GM12878 (cell line): Measurements from ENCODE around the gene LRP5. TPM values are rescaled to one million over a fixed set of nuclear protein-coding genes. Genes with fewer than 3 reads are reported as not detected.

ENCODE experiments used
- ATAC-seq: fragments of 200-7000 bp; cut with Tn5 transposase; 3 replicates; pipeline ENCODE4 v1.9.1; 2020; ENCODE audit warnings: mild to moderate bottlenecking, moderate library complexity
- BruUV-seq: library from RNA; stranded (reverse); fragments of 400-500 nt; replicated peaks from 2 replicates; lab custom pipeline; 2021; lab: Mats Ljungman, UMichigan
- CTCF ChIA-PET: fragments of 300-600 bp; sonication (Branson Sonifier 250); formaldehyde crosslinking; extraction: SDS; loops from one replicate; lab custom pipeline; 2021; ENCODE audit warnings: inconsistent platforms; lab: Yijun Ruan, JAX
- POLR2A ChIA-PET: fragments of 350-600 bp; formaldehyde crosslinking; extraction: SDS; loops from one replicate; lab custom pipeline; 2021; ENCODE audit warnings: inconsistent platforms; lab: Charles Lee
- RAD21 ChIA-PET: fragments of 300-600 bp; sonication (Branson Sonifier 250); formaldehyde crosslinking; loops from one replicate; lab custom pipeline; 2023; ENCODE audit warnings: antibody characterized with exemption; ENCODE audit not compliant: unreplicated experiment; lab: Charles Lee
- SMC1A ChIA-PET: fragments of 300-600 bp; sonication (Branson Sonifier 250); formaldehyde crosslinking; loops from one replicate; lab custom pipeline; 2023; ENCODE audit not compliant: unreplicated experiment, uncharacterized antibody; lab: Charles Lee
- DNase-seq: peaks from one replicate; pipeline ENCODE4 v3.0.0-alpha.2; 2011; ENCODE audit warnings: low read depth, low spot score
- FAIRE-seq: peaks from 3 replicates; lab custom pipeline; 2011; peaks lifted over from hg19 to GRCh38; lab: Jason Lieb, UNC
- H2AFZ ChIP-seq: 2 replicates; pipeline ENCODE4 v1.6.0; 2011; ENCODE audit warnings: low read depth, low read length, control low read depth; ENCODE audit not compliant: control insufficient read depth
- H3K27ac ChIP-seq: 2 replicates; pipeline ENCODE4 v1.5.1; 2011; ENCODE audit warnings: control low read depth; ENCODE audit not compliant: control insufficient read depth, insufficient read depth
- H3K27me3 ChIP-seq, 2 experiments: replicated peaks in 1 of 2; 2 replicates each; pipeline versions ENCODE4 v1.6.0 to v1.6.1; 2011; ENCODE audit warnings: low read length in 1 of 2; ENCODE audit not compliant: control insufficient read depth in 2 of 2, insufficient read depth in 2 of 2
- H3K36me3 ChIP-seq, 2 experiments: 2 replicates each; pipeline ENCODE4 v1.5.1; 2011; ENCODE audit warnings: low read length in 1 of 2; ENCODE audit not compliant: control insufficient read depth in 2 of 2, insufficient read depth in 2 of 2
- H3K4me1 ChIP-seq: 2 replicates; pipeline ENCODE4 v1.6.1; 2011; ENCODE audit warnings: mild to moderate bottlenecking, low read length, moderate library complexity, mixed read lengths; ENCODE audit not compliant: control insufficient read depth, insufficient read depth
- H3K4me2 ChIP-seq: 2 replicates; pipeline ENCODE4 v1.6.0; 2011; ENCODE audit warnings: control low read depth; ENCODE audit not compliant: control insufficient read depth, insufficient read depth
- H3K4me3 ChIP-seq: fragments of 200-600 bp; sonication (generic); 2 replicates; pipeline ENCODE4 v1.5.1; 2016
- H3K79me2 ChIP-seq: 2 replicates; pipeline ENCODE4 v1.6.0; 2011; ENCODE audit warnings: low read length; ENCODE audit not compliant: control insufficient read depth, insufficient read depth
- H3K9ac ChIP-seq: 2 replicates; pipeline ENCODE4 v1.8.0; 2011; ENCODE audit warnings: low read length, control low read depth, mixed read lengths; ENCODE audit not compliant: control insufficient read depth, insufficient read depth
- H3K9me3 ChIP-seq: replicated peaks from 3 replicates; pipeline ENCODE4 v1.5.1; 2011; ENCODE audit warnings: mild to moderate bottlenecking, low read length; ENCODE audit not compliant: control insufficient read depth, insufficient read depth
- H4K20me1 ChIP-seq: 2 replicates; pipeline ENCODE4 v1.6.0; 2011; ENCODE audit not compliant: control insufficient read depth, insufficient read depth
- HDAC6 ChIP-seq: fragments of 200-600 bp; sonication (generic); IDR thresholded peaks from one replicate; pipeline ENCODE4 v1.8.0; 2017; ENCODE audit warnings: antibody characterized with exemption; ENCODE audit not compliant: unreplicated experiment
- KLF5 ChIP-seq: fragments of 450-650 bp; IDR thresholded peaks from 2 replicates; pipeline ENCODE4 v1.6.1; 2014; ENCODE audit warnings: mild to moderate bottlenecking; ENCODE audit not compliant: partially characterized antibody
- NBN ChIP-seq: fragments of 450-650 bp; IDR thresholded peaks from 2 replicates; pipeline ENCODE4 v1.6.1; 2016
- NFYB ChIP-seq: IDR thresholded peaks from 2 replicates; pipeline ENCODE4 v1.6.1; 2011; ENCODE audit warnings: low read depth, mild to moderate bottlenecking, low read length, improper control_type of control experiment, moderate library complexity; ENCODE audit not compliant: insufficient read depth
- POU2F2 ChIP-seq: IDR thresholded peaks from 3 replicates; pipeline ENCODE4 v1.6.1; 2011; ENCODE audit warnings: low read depth, mild to moderate bottlenecking, low read length, borderline replicate concordance
- RAD51 ChIP-seq: fragments of 450-650 bp; IDR thresholded peaks from 2 replicates; pipeline ENCODE4 v1.6.1; 2016; ENCODE audit warnings: moderate library complexity, mild to moderate bottlenecking, inconsistent platforms
- RUNX3 ChIP-seq: IDR thresholded peaks from 2 replicates; pipeline ENCODE4 v1.6.1; 2012; ENCODE audit warnings: low read length, inconsistent platforms
- STAT1 ChIP-seq: fragments of 450-650 bp; conservative IDR thresholded peaks from 2 replicates; pipeline ENCODE4 v1.6.1; 2014; ENCODE audit warnings: antibody characterized with exemption, mild to moderate bottlenecking
- WGBS: methylation state at CpG from one replicate; pipeline ENCODE4 v1.1.6; 2016; ENCODE audit warnings: low lambda C conversion rate; ENCODE audit not compliant: insufficient replicate concordance, insufficient coverage; ENCODE audit errors: missing lambda C conversion rate; 5-methylcytosine and 5-hydroxymethylcytosine counted together
- in situ Hi-C: fragments of 300-500 bp; cut with MboI; formaldehyde crosslinking; loops from 9 replicates; pipeline ENCODE4 v1.14.3; 2018; ENCODE audit warnings: mixed read lengths
- intact Hi-C: fragments of 100-400 bp; cut with micrococcal nuclease; formaldehyde crosslinking; loops from one replicate; pipeline ENCODE4 v1.14.2; 2022; ENCODE audit not compliant: unreplicated experiment
- polyA plus RNA-seq, 11 experiments: library from polyadenylated mRNA; depleted of rRNA in 4 of 11; unstranded in 6 of 11; stranded (reverse) in 5 of 11; fragments of >200 nt; fragmentation: Nextera tagmentation in 4 of 11; fragmentation: Illumina TruSeq in 1 of 11; extraction: Ambion mirVana in 4 of 11; extraction: Trizol in 1 of 11; gene quantifications; 1 replicate in 1 of 11; 2 replicates in 10 of 11; pipeline versions ENCODE4 v1.2.1 to v1.2.3, GENCODE V29; 2011 to 2016; ENCODE audit warnings: inconsistent platforms in 2 of 11, missing spikeins in 2 of 11, low read depth in 1 of 11
- total RNA-seq, 4 experiments: library from RNA; depleted of rRNA in 3 of 4; stranded (reverse); fragments of >200 nt in 3 of 4; fragmentation: Illumina TruSeq in 1 of 4; extraction: Trizol in 1 of 4; gene quantifications; 2 replicates each; pipeline versions ENCODE4 v1.2.1 to v1.2.3, GENCODE V29; 2013 to 2021
- TF ChIP-seq, protein P1 (sequence below): fragments of 150-350 bp; IDR thresholded peaks from 2 replicates; pipeline ENCODE4 v1.6.1; 2014; ENCODE audit warnings: mild to moderate bottlenecking, low read depth, low read length

The LRP5 gene
- total and polyA plus RNA-seq, 10 of the 15 experiments (the other 5 are each of a cell fraction or from before 2014, with no cell fraction given) = 0.37 to 34.0 (median 6.6) TPM

DNA sequence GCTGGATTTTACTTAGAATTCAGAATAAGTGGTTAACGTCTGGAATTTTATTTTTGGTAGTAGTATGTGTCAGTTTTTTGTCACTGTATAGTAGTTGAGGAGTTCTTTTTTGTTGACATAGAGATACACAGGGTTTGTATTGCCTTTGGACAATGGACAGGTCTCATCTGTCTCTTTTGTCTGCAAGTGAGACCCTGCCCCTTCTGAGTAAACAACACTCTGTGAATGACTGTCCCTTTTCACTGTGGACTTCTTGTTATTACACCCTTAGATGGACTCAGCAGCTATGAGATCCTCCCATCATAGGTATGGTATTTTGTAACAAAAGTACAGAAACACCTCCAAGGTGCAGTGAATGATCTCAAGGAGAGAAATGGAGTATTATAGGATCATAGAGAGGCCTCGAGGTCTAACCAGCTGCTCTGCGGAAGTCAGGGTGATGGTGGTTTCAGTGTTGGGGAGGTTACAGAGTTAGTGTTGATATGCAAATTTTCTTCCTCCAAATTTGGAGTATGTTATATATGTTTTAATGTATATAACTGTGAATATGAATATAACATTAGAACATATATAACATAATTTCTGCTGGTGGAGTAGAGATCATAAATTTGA, 155.9 kb downstream of the LRP5 start:
- SMC1A ChIA-PET = interaction anchor here (1.3 kb wide), 1 partner anchor 26 kb away, joined by 5 read pairs; no protein-coding TSS in a partner anchor
- Histone ChIP-seq H4K20me1 (peaks cover 14% of the 10 kb centered on the region), H3K36me3 (peaks cover 4 to 5% of the 10 kb centered on the region in 2 experiments; a peak in 2 of 4 replicates), H3K79me2 (peaks cover 96% of the 10 kb centered on the region), H3K27me3 (no peaks in the 10 kb centered on the region), H3K4me3 (0 out of 2 replicates have a peak overlapping the region, but pooled peaks have one; percentile 5), H3K4me1 (peaks cover 47% of the 10 kb centered on the region), H3K9me3 (no peaks in the 10 kb centered on the region; the same call in 2 of the 3 replicates), H3K9ac (no peak overlapping the region), H3K4me2 (peak overlapping the region; percentile 69), H3K27ac (0 out of 2 replicates have a peak overlapping the region, but pooled peaks have one; percentile 10), H2AFZ (no peak overlapping the region)
- BruUV-seq = no TSS peak
- ATAC-seq (peak; percentile 59), DNase-seq (no peak), FAIRE-seq (no peak)
- intact Hi-C loops = no loop called here
- WGBS = 17% methylated on average over 3 of the region's 3 CpGs
- RAD21 ChIA-PET = interaction anchor here (1.4 kb wide), 1 partner anchor 26 kb away, joined by 3 read pairs; no protein-coding TSS in a partner anchor
- POLR2A ChIA-PET = no interaction called here
- in situ Hi-C loops = no loop called here
- CTCF ChIA-PET = no interaction called here
- peak; percentile 46; the same call in 1 of the 2 replicates for TF ChIP-seq RUNX3
- no peak for TF ChIP-seq NBN
- TF ChIP-seq POU2F2 = no peak; the same call in 2 of the 3 replicates
- no peak for TF ChIP-seq STAT1
- TF ChIP-seq, protein P1, sequence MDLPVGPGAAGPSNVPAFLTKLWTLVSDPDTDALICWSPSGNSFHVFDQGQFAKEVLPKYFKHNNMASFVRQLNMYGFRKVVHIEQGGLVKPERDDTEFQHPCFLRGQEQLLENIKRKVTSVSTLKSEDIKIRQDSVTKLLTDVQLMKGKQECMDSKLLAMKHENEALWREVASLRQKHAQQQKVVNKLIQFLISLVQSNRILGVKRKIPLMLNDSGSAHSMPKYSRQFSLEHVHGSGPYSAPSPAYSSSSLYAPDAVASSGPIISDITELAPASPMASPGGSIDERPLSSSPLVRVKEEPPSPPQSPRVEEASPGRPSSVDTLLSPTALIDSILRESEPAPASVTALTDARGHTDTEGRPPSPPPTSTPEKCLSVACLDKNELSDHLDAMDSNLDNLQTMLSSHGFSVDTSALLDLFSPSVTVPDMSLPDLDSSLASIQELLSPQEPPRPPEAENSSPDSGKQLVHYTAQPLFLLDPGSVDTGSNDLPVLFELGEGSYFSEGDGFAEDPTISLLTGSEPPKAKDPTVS = no peak
- no peak for TF ChIP-seq KLF5
- no peak for TF ChIP-seq RAD51
- TF ChIP-seq HDAC6 = no peak
- TF ChIP-seq NFYB = no peak
